HG02623 (cell line): ENCODE measurements around the gene MOB1B.
A peak's percentile ranks its signal among the peaks of the same experiment; 100 is the strongest.
"Not testable (repeated sequence)": the region's sequence is repeated elsewhere in the genome, so short reads cannot be mapped to it uniquely, and the experiment has no call there.

Experiments used
- ATAC-seq: cut with Tn5 transposase; IDR thresholded peaks from one replicate; pipeline ENCODE4 v1.9.1; 2021; ENCODE audit warnings: moderate library complexity; ENCODE audit not compliant: unreplicated experiment

The MOB1B gene

GRCh38 chr4:70948665-70949260, 46.6 kb downstream of the MOB1B start:
- no peak for ATAC-seq

- ATAC-seq: no peak
These were observed 51.9 kb downstream of the MOB1B start for GRCh38 chr4:70954032-70954431.

- no peak for ATAC-seq
These were observed 54.5 kb downstream of the MOB1B start for GRCh38 chr4:70956549-70957210.

GRCh38 chr4:70958681-70959080, 56.5 kb downstream of the MOB1B start:
- no peak for ATAC-seq

GRCh38 chr4:70969076-70969475, 66.9 kb downstream of the MOB1B start:
- ATAC-seq: no peak

- ATAC-seq: no peak
These were observed 74.1 kb downstream of the MOB1B start for GRCh38 chr4:70976252-70976651.

- ATAC-seq: no peak
These were observed 77.4 kb downstream of the MOB1B start for GRCh38 chr4:70979445-70980008.

GRCh38 chr4:70980196-70980595, 78.0 kb downstream of the MOB1B start:
- ATAC-seq: no peak

- no peak for ATAC-seq
These were observed 81.9 kb downstream of the MOB1B start for GRCh38 chr4:70984106-70984505.

GRCh38 chr4:70984589-70984988, 82.4 kb downstream of the MOB1B start:
- no peak for ATAC-seq

GRCh38 chr4:70991596-70991995, 89.4 kb downstream of the MOB1B start:
- ATAC-seq: no peak

- no peak for ATAC-seq
These were observed 90.3 kb downstream of the MOB1B start for GRCh38 chr4:70992391-70992881.

GRCh38 chr4:70993181-70994068, 91.3 kb downstream of the MOB1B start, which contains the start of gene DCK:
TSS of gene DCK (plus strand) at chr4:70993649. CDS start at chr4:70993836, 187 bp downstream.
- peak; percentile 69 for ATAC-seq

GRCh38 chr4:70994069-70994366, 91.8 kb downstream of the MOB1B start:
- no peak for ATAC-seq

- peak; percentile 40 for ATAC-seq
These were observed 92.4 kb downstream of the MOB1B start for GRCh38 chr4:70994387-70995099.

- no peak for ATAC-seq
These were observed 93.8 kb downstream of the MOB1B start for GRCh38 chr4:70996018-70996360.

GRCh38 chr4:70997036-70997435, 94.9 kb downstream of the MOB1B start:
- no peak for ATAC-seq

GRCh38 chr4:70997546-70997945, 95.4 kb downstream of the MOB1B start:
- no peak for ATAC-seq

- ATAC-seq: not testable (repeated sequence)
These were observed 97.5 kb downstream of the MOB1B start for GRCh38 chr4:70999639-71000038.

GRCh38 chr4:71001363-71001762, 99.2 kb downstream of the MOB1B start:
- ATAC-seq: not testable (repeated sequence)
